HFF-Myc (cell line): Measurements from ENCODE around the gene TRDMT1.

Source experiments
- DNase-seq: peaks from one replicate; pipeline ENCODE4 v3.0.0-alpha.2; 2011; ENCODE audit warnings: low read depth; ENCODE audit errors: extremely low read depth
- H3K4me3 ChIP-seq: replicated peaks from 2 replicates; pipeline ENCODE4 v1.5.1; 2011; ENCODE audit warnings: low read depth, mild to moderate bottlenecking, control low read depth, low read length
- TF ChIP-seq, protein P1 (sequence below): IDR thresholded peaks from 2 replicates; pipeline ENCODE4 v1.5.1; 2012; ENCODE audit warnings: mild to moderate bottlenecking, low read depth, low read length, control low read depth; ENCODE audit errors: missing control alignments

TRDMT1 gene

DNA sequence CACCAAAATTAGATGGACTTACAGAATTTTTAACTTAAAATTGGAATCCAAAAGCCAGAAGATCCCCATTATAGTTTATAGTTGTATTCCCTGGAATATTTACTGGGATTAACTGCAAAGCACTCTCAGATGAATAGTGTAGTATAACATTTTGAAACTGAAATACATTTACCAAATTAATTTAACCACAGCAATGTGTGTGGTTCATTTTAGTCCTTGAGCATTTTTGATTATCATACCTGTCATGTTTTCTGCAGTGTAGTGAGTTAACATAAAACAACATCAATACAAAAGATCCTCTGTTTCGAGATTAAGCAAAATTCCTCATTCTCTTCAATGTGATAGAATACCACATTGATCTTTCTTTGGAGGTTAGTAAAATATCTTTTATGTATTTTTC, 30.3 kb upstream of the TRDMT1 start:
- TF ChIP-seq, protein P1, sequence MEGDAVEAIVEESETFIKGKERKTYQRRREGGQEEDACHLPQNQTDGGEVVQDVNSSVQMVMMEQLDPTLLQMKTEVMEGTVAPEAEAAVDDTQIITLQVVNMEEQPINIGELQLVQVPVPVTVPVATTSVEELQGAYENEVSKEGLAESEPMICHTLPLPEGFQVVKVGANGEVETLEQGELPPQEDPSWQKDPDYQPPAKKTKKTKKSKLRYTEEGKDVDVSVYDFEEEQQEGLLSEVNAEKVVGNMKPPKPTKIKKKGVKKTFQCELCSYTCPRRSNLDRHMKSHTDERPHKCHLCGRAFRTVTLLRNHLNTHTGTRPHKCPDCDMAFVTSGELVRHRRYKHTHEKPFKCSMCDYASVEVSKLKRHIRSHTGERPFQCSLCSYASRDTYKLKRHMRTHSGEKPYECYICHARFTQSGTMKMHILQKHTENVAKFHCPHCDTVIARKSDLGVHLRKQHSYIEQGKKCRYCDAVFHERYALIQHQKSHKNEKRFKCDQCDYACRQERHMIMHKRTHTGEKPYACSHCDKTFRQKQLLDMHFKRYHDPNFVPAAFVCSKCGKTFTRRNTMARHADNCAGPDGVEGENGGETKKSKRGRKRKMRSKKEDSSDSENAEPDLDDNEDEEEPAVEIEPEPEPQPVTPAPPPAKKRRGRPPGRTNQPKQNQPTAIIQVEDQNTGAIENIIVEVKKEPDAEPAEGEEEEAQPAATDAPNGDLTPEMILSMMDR = no peak
- no peak for DNase-seq
- H3K4me3 ChIP-seq = peak overlapping the region; percentile 99

- TF ChIP-seq, protein P1 = no peak
Observed at GRCh38 chr10:17229967-17230682, 28.7 kb upstream of the TRDMT1 start.

DNA sequence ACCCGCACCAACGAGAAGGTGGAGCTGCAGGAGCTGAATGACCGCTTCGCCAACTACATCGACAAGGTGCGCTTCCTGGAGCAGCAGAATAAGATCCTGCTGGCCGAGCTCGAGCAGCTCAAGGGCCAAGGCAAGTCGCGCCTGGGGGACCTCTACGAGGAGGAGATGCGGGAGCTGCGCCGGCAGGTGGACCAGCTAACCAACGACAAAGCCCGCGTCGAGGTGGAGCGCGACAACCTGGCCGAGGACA, 28.2 kb upstream of the TRDMT1 start:
- TF ChIP-seq, protein P1 = no peak
- no peak for DNase-seq
- peak overlapping the region; percentile 99 for H3K4me3 ChIP-seq

More at GRCh38 chr10:17229967-17230682, 28.7 kb upstream of the TRDMT1 start:
- no peak for DNase-seq
- H3K4me3 ChIP-seq = peak overlapping the region; percentile 99

- DNase-seq = no peak
- TF ChIP-seq, protein P1 = no peak
- H3K4me3 ChIP-seq = peak overlapping the region; percentile 99
Observed at GRCh38 chr10:17229016-17229716, 27.7 kb upstream of the TRDMT1 start.

DNA sequence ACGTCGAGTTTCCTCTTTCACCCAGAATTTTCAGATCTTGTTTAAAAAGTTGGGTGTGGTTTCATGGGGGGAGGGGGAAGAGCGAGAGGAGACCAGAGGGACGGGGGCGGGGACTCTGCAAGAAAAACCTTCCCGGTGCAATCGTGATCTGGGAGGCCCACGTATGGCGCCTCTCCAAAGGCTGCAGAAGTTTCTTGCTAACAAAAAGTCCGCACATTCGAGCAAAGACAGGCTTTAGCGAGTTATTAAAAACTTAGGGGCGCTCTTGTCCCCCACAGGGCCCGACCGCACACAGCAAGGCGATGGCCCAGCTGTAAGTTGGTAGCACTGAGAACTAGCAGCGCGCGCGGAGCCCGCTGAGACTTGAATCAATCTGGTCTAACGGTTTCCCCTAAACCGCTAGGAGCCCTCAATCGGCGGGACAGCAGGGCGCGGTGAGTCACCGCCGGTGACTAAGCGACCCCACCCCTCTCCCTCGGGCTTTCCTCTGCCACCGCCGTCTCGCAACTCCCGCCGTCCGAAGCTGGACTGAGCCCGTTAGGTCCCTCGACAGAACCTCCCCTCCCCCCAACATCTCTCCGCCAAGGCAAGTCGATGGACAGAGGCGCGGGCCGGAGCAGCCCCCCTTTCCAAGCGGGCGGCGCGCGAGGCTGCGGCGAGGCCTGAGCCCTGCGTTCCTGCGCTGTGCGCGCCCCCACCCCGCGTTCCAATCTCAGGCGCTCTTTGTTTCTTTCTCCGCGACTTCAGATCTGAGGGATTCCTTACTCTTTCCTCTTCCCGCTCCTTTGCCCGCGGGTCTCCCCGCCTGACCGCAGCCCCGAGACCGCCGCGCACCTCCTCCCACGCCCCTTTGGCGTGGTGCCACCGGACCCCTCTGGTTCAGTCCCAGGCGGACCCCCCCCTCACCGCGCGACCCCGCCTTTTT, 26.9 kb upstream of the TRDMT1 start, which contains the start of gene VIM:
VIM (plus strand) TSS at position 151 of the 925 bp plus-strand sequence. CDS start 1,182 bp downstream, outside the sequence.
- DNase-seq = peak; percentile 84
- TF ChIP-seq, protein P1 = no peak
- peak within 1 kb of the TSS; percentile 99 for H3K4me3 ChIP-seq

GRCh38 chr10:17227367-17228090, 26.1 kb upstream of the TRDMT1 start:
- no peak for DNase-seq

More at GRCh38 chr10:17227367-17228090, 26.1 kb upstream of the TRDMT1 start:
- peak overlapping the region; percentile 99 for H3K4me3 ChIP-seq
- TF ChIP-seq, protein P1 = peak; percentile 7
